ENCODE measurements around the gene SEZ6L2.
"Not testable (repeated sequence)": the region's sequence is repeated elsewhere in the genome, so short reads cannot be mapped to it uniquely, and the experiment has no call there.

The SEZ6L2 gene

DNA sequence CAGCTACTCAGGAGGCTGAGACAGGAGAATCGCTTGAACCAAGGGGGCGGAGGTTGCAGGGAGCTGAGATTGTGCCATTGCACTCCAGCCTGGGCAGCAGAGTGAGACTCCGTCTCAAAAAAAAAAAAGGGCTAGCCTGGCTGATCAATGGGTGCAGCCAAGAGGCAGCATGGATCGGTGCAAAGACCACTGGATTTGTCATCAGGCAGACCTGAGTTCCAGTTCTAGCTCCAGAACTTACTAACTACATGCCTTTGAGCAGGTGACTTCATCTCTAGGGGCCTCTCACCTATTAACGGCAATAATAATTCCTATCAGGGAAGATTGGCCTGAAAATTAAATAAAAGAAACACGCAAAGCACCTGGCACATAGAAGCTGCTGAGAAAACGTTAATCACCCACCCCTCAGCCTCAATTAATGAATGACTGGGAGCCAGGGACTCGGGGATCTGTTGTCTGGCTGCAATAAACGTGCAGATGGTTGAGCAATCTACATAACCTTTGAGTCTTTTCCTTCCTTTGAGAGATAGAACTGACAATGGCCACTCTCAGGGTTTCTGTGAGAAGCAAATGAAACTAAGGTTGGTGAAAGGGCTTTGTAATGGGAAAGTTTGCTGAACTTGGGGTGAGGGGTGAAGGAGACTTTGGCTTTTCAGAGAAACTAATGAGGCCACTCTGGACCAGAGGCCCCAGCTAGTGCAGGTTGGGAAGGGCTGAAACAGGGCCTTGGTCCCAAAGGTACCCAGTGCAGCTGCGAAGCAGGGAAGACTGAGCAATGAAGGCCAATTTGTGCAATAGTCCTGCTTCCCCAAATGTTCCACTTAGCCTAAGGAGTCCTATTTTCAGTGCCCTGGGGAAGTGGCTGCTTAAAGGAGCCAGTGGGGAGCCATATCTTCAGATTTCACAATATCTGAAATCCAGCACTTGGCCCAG, 7.6 kb downstream of the SEZ6L2 start:
- no peak for DNase-seq (ENCODE audit: low read depth in 4 of 4, low spot score in 1 of 4)

DNA sequence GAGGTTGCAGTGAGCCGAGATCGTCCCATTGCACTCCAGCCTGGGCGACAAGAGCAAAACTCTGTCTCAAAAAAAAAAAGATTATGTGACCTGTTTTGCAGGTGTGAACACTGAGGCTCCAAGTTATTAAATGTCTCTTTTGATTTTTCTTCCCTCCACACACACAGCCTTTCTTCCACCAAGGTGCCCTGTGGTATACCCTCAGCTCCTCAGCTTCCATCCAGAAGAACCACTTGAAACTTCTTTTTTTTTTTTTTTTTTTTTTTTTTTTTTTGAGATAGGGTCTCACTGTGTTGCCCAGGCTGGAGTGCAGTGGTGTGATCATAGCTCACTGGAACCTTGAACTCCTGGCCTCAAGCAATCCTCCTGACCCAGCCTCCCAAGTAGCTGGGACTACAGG, 10.0 kb downstream of the SEZ6L2 start:
- not testable (repeated sequence) for DNase-seq (ENCODE audit: low read depth in 4 of 4, low spot score in 1 of 4)

DNA sequence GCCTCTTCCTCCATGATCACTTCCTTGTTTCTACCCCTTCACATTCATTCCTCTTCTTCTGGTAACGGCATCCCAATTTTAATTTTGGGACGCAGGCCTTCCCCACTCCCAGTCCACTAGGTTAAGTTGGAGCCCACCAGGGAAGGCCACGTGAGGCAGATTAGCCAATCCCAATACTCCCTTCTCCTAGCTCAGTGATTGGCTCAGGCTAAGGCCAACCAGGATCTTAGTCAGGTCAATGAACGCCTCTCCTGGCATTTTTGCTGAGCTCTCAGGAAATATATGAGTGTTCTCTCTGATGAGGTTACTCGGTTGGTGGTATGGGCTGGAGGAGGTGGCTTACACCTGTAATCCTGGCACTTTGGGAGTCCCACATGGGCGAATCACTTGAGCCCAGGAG, 15.4 kb downstream of the SEZ6L2 start:
- no peak for DNase-seq (ENCODE audit: low read depth in 4 of 4, low spot score in 1 of 4)

DNA sequence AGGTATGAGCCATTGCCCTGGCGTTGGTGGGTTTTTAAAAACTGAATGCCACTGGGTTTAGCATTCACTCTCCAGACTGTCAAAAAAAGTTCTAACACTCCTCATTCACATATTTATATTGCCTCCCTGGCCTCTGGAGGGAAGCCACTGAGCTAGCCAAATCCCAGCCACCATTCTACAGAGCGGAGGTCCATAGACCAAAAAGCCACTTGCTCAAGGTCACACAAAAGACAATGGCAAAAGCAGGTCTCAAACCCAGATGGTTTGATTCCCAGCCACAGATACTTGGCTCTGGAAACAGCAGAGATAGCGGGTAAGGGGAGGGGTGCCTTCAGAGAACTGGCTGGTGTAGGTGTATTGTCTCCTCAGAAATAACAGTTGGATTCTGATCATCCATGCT, 18.3 kb downstream of the SEZ6L2 start:
- no peak for DNase-seq (ENCODE audit: low read depth in 4 of 4, low spot score in 1 of 4)

DNA sequence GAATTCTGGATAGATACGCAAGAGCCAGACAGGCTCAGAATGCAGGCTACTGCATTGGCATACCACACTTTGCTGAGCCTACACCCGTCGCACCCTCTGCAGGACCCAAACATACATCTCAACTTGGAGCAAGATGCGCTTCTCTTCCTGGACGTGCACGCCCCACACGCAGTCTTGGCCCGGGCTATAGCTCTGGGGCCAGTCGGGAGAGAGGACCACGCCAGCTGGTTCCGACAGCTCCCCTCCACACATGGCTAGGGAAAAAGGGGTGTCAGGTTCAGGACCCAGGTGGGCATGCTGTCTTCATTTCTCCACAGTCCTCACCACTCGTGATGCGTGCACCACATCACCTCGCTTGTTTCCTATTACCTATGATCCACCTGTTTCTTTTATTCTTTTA, 21.2 kb downstream of the SEZ6L2 start:
- DNase-seq (ENCODE audit: low read depth in 4 of 4, low spot score in 1 of 4), result no peak

GRCh38 chr16:29877266-29877961, 21.9 kb downstream of the SEZ6L2 start:
- DNase-seq (ENCODE audit: low read depth in 4 of 4, low spot score in 1 of 4), result peak in 2 of 4 experiments; percentile 25 to 53

GRCh38 chr16:29876594-29877249, 22.6 kb downstream of the SEZ6L2 start:
- peak in 1 of 4 experiments; percentile 22 for DNase-seq (ENCODE audit: low read depth in 4 of 4, low spot score in 1 of 4)

GRCh38 chr16:29876217-29876593, 23.1 kb downstream of the SEZ6L2 start:
- no peak for DNase-seq (ENCODE audit: low read depth in 4 of 4, low spot score in 1 of 4)

DNA sequence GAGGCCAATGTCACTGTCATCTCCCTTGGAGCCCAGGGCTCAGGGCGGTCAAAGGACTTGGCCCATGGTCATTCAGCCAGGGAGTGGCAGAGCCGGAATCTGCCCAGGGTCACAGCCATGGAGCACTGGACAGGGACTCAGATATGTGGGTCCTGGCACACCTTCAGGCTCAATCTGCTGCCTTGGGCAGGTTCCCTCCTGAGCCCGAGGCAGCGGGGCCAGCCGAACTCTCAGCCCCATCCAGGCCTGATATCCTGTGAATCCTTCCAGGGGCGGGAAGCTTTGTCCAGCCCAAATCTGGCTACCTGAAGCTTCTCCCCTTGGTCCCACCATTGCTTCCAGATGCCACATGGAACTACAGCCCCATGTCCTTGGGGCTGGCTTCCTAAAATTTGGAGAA, 24.1 kb downstream of the SEZ6L2 start:
- no peak for DNase-seq (ENCODE audit: low read depth in 4 of 4, low spot score in 1 of 4)

- DNase-seq (ENCODE audit: low read depth in 4 of 4, low spot score in 1 of 4), result no peak
These were observed 26.0 kb downstream of the SEZ6L2 start for GRCh38 chr16:29873319-29873718.

GRCh38 chr16:29871822-29872546, 27.4 kb downstream of the SEZ6L2 start:
- no peak for DNase-seq (ENCODE audit: low read depth in 4 of 4, low spot score in 1 of 4)

- DNase-seq (ENCODE audit: low read depth in 4 of 4, low spot score in 1 of 4), result not testable (repeated sequence)
These were observed 30.3 kb downstream of the SEZ6L2 start for GRCh38 chr16:29869067-29869466.

GRCh38 chr16:29868396-29869009, 30.8 kb downstream of the SEZ6L2 start:
- no peak for DNase-seq (ENCODE audit: low read depth in 4 of 4, low spot score in 1 of 4)

GRCh38 chr16:29864205-29864604, 35.1 kb downstream of the SEZ6L2 start:
- no peak for DNase-seq (ENCODE audit: low read depth in 4 of 4, low spot score in 1 of 4)

DNA sequence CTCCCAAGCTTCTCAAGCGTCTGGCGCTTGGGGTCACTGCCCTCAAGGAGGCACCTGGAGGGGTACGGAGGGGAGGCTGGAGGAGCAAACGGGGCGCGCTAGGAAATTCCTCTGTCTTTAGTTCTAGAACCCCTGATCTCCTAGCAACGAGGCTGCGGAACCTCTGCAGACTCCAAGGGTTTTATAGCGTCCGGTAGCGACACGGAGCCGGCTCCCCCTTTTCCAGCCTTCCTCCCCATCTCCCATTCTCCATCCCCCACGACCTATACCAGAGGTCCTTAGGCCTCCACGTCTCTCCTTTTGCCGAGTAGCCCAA, 35.7 kb downstream of the SEZ6L2 start:
- no peak for DNase-seq (ENCODE audit: low read depth in 4 of 4, low spot score in 1 of 4)

GRCh38 chr16:29862884-29863668, 36.3 kb downstream of the SEZ6L2 start, which contains the start of gene CDIPT:
Gene CDIPT, minus strand, starts transcription at chr16:29863226. Its CDS starts 369 bp downstream, at chr16:29862857.
- peak; percentile 76 to 89 (median 86) for DNase-seq (ENCODE audit: low read depth in 4 of 4, low spot score in 1 of 4)

GRCh38 chr16:29862383-29862883, 36.9 kb downstream of the SEZ6L2 start:
- DNase-seq (ENCODE audit: low read depth in 4 of 4, low spot score in 1 of 4), result no peak

DNA sequence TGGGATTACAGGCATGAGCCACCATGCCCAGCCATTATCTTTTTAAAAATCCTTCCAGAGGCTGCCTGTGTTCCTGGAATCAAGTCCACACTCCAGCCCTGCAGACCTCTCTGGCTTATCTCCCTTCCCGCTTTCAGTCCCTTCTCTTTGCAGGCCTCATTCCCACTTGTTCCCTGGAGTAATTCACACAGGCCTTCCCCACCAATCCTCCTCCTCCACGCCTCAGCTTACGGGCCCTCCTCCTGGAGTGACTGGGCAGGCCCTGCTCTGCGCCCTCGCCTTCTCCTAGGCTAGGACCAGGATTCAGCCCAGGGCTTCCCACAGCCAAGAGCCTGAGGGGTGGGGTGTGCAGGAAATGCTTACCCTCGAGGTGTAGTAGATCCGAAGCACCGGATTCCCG, 39.1 kb downstream of the SEZ6L2 start:
- DNase-seq (ENCODE audit: low read depth in 4 of 4, low spot score in 1 of 4), result no peak

- no peak for DNase-seq (ENCODE audit: low read depth in 4 of 4, low spot score in 1 of 4)
These were observed 40.4 kb downstream of the SEZ6L2 start for GRCh38 chr16:29858974-29859373.
